HG03135 (cell line): ENCODE results near the gene DSC1.

Source experiments
- ATAC-seq: cut with Tn5 transposase; IDR thresholded peaks from one replicate; pipeline ENCODE4 v1.9.1; 2021; ENCODE audit warnings: mild to moderate bottlenecking, moderate library complexity; ENCODE audit not compliant: unreplicated experiment

DSC1 gene

DNA sequence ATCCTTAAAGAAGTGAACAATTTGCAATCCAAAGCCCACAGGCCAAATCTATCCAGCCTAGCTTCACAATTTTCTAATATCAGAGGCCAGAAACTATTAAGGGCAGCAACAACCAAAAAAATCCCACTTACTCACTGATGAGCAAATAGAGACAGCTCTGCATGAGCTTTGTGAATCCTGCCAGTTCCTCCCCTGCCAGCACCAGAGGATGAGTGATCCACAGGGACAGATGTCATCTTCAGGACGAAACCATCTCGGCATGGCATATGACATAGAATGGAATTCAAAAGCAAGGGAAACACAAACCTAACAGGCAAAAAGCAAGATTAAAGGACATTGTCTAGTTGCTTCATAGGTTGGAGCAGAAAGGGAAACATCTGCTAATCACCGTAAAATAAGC is 58.2 kb downstream of the DSC1 start:
- no peak for ATAC-seq

DNA sequence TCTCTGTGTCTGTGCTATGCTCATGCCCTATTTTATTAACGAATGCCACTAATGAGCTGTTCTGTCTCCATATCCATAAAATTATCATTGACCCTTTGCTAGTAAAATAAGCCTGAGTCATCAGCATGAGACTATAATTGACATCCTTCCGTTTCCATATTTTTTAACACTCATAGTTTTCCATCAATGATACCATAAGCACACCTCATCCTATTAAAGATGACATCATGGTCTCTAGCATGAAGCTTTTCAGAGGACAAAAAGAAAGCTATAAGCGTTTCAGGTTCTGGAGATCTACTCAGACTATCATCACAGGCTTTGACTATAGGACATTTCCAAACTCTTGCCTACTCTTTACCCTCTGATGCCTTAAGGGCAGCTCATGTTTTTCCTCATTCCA is 59.2 kb downstream of the DSC1 start:
- ATAC-seq = no peak

DNA sequence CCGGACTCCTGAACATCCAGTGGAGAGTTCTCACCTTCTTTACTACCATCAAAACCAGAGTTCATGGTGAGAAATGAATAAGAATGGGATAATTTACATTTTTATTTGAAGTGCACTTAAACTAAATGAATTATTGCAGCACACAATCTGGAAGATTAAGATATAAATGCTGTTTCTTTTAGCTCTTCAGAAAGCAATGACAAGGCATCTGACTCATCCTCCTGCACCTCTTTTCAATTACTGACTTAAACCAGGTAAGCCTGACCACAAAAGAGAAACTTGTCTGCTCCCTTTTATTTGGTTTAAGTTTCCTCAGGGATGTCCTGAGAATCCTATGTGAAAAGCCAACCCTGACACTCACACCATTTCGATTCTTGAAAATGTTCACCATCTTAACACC is 59.7 kb downstream of the DSC1 start:
- no peak for ATAC-seq

DNA sequence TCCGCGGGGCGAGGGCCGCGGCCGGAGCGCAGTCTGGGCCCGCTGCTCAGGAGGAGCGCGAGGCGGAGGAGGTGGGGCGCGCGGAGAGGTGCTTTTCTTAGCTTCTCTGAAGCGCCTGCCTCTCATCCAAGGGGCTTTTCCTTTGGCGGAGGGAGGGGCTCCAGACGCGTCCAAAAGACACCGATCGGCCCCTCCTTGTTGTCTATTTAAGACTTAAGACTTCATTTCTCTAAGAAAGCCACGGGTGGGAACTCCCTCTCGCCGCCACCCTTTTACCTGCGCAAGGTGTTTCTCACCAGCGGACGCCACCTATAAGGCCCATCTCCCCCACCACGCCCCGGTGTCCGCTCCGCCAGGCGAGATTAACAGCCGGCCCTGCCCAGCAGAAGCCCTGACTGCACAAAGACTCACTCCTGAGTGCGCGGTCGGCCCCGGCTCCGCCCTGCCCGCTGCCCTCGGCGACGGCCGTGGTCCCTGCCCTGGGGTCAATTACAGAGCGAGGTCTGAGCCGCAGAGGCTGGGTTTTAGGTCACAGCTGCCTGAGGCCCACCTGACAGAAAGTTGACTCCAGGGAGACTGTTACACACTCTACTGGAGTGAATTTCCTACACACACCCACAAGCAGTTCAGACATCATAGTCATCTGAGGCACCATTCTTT is 60.5 kb downstream of the DSC1 start, which contains the start of gene DSC2:
TSS of gene DSC2 (minus strand) at position 397 of the 660 bp plus-strand sequence. CDS start 450 bp downstream, outside the sequence.
- ATAC-seq = no peak

DNA sequence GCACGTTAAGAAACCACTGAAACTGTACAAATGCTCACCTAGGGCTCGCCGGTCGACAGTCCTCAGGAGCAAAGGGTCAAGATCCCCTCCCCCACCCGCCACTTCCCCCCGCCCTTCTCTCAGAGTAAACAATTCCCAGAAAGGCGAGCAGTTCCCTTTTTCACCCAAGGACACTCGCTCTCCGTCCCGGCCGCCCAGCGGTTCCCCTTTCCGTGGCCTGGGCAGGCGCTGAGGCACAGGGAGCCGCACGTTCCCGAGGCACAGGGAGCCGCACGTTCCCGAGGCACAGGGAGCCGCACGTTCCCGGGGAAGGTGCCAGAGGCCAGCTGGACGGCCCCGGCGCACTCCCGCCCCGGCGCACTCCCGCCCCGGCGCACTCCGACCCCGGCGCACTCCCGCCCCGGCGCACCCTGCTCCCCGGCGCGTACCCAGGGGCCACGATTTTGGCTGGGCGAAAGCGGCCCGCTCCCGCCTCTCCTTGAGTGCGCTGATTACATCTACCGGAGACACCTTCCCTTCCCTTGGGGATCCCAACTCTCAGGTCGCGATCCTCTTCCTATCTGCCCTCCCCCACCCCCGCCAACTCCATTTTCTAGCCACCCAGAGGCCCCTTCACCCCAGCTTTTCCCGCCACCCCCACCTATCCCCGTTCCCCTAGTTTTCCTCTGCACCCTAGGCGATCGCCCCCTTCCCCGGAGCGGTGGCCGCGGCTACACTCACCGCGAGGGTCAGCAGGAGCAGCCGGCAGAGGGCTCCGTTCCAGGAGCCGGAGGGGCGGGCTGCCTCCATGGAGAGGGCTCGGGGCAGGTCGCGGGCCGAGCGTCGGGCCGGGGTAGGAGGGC is 61.3 kb downstream of the DSC1 start:
- ATAC-seq = no peak

DNA sequence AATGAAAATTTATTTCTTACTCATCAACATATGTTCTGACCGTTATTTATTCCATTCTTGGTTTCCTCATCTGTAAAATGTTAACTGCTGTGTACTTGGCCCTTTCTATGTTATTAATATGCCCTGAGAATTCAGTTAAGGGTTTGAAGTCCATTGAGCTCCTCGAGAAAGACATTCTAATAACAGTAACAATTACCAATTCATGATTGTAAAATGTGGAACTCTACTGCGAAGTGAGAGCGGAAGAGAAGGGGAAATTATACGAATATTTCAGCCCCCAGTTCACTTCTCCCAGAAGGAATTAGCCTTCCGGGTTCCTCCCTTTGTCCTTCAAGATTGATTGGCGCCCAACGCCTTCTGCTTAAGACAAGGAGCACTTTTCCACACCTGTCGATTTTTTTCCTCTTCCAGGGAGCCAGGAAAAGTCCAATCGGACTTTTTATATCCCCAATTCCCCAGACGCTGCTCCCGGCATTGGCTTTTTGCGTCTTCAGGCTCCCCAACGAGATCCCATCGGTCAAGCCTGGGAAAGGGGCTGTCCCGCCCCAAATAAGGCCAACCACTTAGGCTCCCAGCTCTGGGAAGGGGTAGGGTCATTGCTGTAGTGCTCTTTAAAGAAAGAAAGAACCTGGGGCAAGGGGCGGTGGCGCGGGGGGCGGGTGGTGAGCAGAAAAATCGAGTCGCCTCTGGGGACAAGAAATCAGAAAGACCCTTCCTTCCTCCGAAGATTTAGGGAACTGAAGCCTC is 62.0 kb downstream of the DSC1 start:
- ATAC-seq = no peak

DNA sequence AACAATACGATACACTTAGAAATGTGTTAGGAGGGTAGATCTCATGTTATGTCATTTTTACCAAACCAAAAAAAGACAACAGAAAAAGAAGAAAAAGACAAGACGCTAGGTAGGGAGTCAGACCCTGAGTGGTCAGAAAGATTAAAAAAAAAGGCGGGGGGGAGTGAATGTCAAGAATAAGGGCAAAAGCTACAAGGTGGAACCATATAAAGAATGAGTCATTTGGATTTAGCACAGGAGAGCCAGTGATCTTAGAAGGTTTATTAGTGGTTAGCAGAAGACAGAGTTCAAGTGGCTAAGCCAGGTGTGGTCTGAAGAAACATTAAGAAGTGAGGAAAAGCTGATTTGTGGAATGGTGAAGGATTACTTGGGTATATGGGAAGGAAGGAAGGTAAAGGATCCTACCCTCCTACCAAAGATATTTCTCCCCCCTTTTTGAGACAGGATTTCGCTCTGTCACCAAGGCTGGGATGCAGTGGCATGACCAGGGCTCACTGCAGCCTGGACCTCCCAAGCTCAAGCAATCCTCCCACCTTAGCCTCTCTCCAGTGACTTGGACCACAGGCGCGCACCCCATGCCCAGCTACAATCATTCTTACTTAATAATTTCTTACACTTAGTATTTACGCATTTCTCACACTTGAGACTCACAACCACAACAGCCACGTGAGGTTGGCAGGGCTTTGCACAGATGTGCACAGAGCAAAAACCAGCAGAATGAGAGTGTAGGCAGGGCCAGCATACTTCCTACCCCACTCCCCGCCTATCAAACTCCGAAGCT is 63.0 kb downstream of the DSC1 start:
- no peak for ATAC-seq

DNA sequence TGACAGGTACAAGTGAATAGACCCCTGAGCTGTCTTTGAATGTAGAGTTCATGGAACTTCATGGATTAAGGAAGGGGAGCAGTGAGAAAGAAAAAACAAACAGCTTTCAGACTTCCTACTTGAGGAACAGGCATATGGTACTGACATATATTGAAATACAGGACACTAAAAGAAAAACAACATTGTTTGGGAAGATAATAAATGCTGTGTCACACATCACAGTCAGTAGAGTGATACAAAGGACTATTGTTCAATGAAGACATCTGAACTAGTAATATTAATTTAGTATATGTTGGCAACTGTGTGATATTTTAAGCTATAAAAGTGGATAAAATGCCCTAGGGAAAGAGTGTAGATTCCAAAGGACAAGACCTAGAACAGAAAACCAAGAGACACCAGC is 63.8 kb downstream of the DSC1 start:
- no peak for ATAC-seq

DNA sequence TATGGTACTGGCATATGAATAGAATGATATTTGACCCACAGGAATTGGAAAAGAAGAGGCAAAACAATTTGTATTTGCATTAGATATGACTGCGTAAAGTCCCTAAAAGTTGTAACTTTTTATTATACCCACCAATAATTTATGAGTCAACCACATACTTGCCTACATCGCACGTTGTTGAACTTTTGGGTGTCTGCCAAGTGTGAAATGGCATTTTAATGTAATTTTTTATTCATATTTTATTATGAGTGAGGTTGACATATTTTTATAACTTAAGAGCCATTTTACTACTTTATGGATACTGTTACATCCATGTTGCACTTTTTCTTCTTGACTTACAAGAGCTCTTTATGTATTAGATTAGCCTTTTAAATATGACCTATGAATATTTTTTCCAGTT is 65.0 kb downstream of the DSC1 start:
- no peak for ATAC-seq

DNA sequence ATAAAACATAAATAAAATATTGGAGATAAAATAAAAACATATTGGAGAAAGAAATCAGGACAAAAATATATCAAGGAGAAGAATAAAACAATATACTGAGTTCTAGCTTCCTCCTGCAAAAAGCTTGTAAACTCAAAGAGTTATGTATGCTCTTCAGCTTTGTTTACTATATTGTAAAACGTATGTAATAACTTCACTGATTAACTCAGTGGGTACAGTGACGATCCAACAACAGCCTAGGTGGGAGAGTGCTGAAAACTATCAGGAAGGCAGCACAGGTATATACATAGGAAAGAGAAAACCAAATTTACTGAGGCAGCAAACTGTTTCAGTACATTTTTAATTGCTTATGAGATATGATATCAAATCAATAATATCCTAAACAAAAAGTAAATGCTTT is 68.8 kb downstream of the DSC1 start:
- ATAC-seq = no peak

DNA sequence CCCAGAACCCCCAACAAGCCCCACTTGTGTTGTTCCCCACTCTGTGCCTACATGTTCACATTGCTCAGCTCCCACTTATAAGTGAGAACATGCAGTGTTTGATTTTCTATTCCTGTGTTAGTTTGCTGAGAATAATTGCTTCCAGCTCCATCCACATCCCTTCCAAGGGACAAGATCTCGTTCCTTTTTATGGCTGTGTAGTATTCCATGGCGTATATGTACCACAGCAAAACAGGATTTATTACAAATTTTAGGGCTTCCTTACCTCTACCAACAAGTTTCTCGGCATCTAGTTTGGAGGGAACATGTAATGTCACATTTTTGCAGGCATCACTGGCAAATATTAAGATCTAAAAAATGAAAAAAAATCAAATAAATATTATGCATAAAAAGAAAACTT is 69.4 kb downstream of the DSC1 start:
- no peak for ATAC-seq

DNA sequence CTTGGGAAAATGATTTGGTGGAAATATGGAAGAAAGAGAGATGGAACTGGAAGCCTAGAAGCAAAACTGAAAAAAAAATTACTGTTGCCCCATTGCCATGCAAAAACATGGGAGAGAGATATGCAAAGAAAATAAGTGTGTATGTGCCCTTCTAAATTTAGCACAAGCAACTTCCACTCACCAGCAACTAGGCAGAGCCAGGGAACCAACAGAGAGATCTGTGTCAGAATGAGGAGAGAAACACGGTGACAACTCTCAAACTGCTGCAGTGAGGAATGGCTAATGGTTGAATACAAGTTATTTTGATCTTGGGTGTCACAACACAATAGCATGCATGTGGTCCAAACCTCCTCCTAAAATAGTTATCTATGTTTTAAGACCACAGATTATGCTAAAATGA is 71.3 kb downstream of the DSC1 start:
- no peak for ATAC-seq

DNA sequence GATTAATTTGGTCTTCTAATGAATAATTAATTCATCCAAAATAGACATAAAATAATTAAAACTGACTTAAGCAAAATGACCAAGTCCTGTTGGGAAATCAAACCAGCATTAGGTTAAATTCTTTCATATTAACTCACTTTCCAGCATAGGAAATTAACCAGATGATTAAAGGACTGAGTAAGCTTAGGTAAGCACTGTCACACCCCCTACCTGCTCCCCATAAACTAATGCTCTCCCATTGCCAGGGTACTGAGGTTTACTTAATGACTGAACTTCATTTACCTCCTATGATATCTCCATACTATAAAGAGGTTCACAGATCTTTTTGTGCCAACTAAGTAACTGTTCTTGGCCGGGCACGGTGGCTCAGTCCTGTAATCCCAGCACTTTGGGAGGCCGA is 74.1 kb downstream of the DSC1 start:
- no peak for ATAC-seq

DNA sequence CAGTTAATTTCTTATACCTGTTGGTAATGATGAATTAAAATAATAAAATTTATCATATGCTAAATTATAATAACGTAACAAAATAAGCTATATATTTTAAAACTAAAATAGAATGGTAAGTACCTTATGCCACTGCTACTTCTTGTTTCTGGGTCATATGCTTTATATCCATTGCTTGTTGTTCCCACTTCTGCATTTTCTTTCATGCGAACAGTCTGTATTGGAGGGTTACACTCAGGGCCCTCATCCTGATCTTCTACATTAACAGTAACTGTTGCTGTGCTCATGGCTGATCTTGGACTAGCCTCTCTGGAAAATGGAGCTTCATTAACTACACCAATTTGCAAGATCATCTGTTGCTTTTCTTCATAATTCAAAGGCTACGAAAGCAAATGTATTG is 82.7 kb downstream of the DSC1 start:
- ATAC-seq = no peak
